RWPE2 (cell line): ENCODE results near the gene ITCH.

Experiments
- ATAC-seq: fragments of 200-7000 bp; cut with Tn5 transposase; 3 replicates; pipeline ENCODE4 v1.9.1; 2021; ENCODE audit warnings: low read depth
- DNase-seq: peaks from one replicate; pipeline ENCODE4 v3.0.0-alpha.2; 2020; ENCODE audit warnings: low spot score
- H3K27ac ChIP-seq: fragments of 450-650 bp; 2 replicates; pipeline ENCODE4 v1.5.1; 2017; ENCODE audit warnings: mild to moderate bottlenecking; ENCODE audit not compliant: poor library complexity, severe bottlenecking
- H3K27me3 ChIP-seq: fragments of 250-450 bp; sonication (Bioruptor Pico); 2 replicates; pipeline ENCODE4 v1.5.1; 2021; ENCODE audit warnings: mild to moderate bottlenecking, moderate library complexity; ENCODE audit not compliant: insufficient read depth, poor library complexity, severe bottlenecking
- H3K36me3 ChIP-seq: fragments of 250-450 bp; sonication (Bioruptor Pico); 2 replicates; pipeline ENCODE4 v1.5.1; 2020; ENCODE audit warnings: low read depth, mild to moderate bottlenecking, moderate library complexity
- H3K4me1 ChIP-seq: fragments of 250-450 bp; sonication (Bioruptor Pico); 2 replicates; pipeline ENCODE4 v1.5.1; 2021; ENCODE audit warnings: mild to moderate bottlenecking, moderate library complexity; ENCODE audit not compliant: insufficient read depth, poor library complexity, severe bottlenecking
- H3K4me3 ChIP-seq: fragments of 250-450 bp; sonication (Bioruptor Pico); 2 replicates; pipeline ENCODE4 v1.5.1; 2021; ENCODE audit warnings: mild to moderate bottlenecking, moderate library complexity; ENCODE audit not compliant: severe bottlenecking
- H3K9me3 ChIP-seq: fragments of 250-450 bp; sonication (Bioruptor Pico); 2 replicates; pipeline ENCODE4 v1.5.1; 2021; ENCODE audit warnings: mild to moderate bottlenecking, moderate library complexity; ENCODE audit not compliant: severe bottlenecking
- CTCF ChIP-seq: fragments of 450-650 bp; IDR thresholded peaks from one replicate; pipeline ENCODE4 v1.5.1; 2017; ENCODE audit warnings: mild to moderate bottlenecking, moderate library complexity; ENCODE audit not compliant: poor library complexity, severe bottlenecking

The ITCH gene

DNA sequence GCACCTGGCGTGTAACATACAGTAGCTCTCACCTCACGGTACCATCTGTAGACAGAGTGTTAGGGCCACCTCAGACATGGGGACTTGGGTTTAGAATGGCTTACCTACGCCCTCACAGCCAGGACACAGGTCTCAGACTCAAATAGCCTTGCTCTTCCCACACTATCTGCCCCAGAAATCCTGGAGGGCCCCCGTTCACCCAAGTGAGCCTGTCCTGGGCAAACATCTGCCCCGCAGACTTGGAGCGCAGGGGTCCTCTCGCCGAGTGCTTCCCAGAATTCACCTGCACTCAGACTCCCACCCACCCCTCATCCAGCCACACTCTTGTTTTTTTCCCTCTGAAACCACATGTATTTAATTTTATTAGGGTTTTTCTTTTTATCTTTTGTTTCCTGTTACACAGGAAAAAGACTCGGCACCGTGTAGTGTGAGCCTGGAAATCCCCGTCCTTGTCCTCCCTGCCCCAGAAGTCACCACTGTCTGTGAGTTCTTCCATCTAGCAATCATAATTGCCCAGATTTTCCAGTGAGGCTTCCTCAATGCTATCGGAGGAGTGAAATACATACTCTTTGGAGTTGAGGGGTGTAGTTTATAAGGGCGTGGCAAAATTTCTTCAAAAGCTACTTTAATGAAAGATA lies 178.3 kb downstream of the ITCH start:
- Histone ChIP-seq H3K27ac (no peak overlapping the region), H3K4me1 (no peaks in the 10 kb centered on the region), H3K9me3 (no peaks in the 10 kb centered on the region), H3K4me3 (no peak overlapping the region), H3K36me3 (peaks cover 52% of the 10 kb centered on the region), H3K27me3 (no peaks in the 10 kb centered on the region)
- no peak for DNase-seq
- ATAC-seq = no peak
- TF ChIP-seq CTCF = no peak

GRCh38 chr20:34541917-34542316 lies 178.8 kb downstream of the ITCH start:
- no peak for ATAC-seq
- no peaks in the 10 kb centered on the region for H3K27me3 ChIP-seq
- H3K4me1 ChIP-seq = no peaks in the 10 kb centered on the region
- no peak for TF ChIP-seq CTCF
- H3K9me3 ChIP-seq = no peaks in the 10 kb centered on the region
- H3K36me3 ChIP-seq = peaks cover 46% of the 10 kb centered on the region
- H3K27ac ChIP-seq = no peak overlapping the region
- DNase-seq = no peak
- H3K4me3 ChIP-seq = no peak overlapping the region

- no peak overlapping the region for H3K4me3 ChIP-seq
- peaks cover 41% of the 10 kb centered on the region for H3K36me3 ChIP-seq
- H3K4me1 ChIP-seq = no peaks in the 10 kb centered on the region
- H3K27me3 ChIP-seq = no peaks in the 10 kb centered on the region
- TF ChIP-seq CTCF = no peak
- no peak for DNase-seq
- no peaks in the 10 kb centered on the region for H3K9me3 ChIP-seq
- ATAC-seq = no peak
- no peak overlapping the region for H3K27ac ChIP-seq
Observed at GRCh38 chr20:34542439-34542838, 179.4 kb downstream of the ITCH start.

- H3K36me3 ChIP-seq = peaks cover 34% of the 10 kb centered on the region
- DNase-seq (no peak), ATAC-seq (no peak)
- TF ChIP-seq CTCF = no peak
- no peaks in the 10 kb centered on the region for H3K27me3 ChIP-seq
- no peak overlapping the region for H3K4me3 ChIP-seq
- H3K27ac ChIP-seq = no peak overlapping the region
- H3K4me1 ChIP-seq = no peaks in the 10 kb centered on the region
- no peaks in the 10 kb centered on the region for H3K9me3 ChIP-seq
Observed at GRCh38 chr20:34543463-34544056, 180.5 kb downstream of the ITCH start.
